HL-60 (cell line): ENCODE measurements around the gene ANKS1A.

Source experiments
- CTCF ChIP-seq: IDR thresholded peaks from one replicate; pipeline ENCODE4 v1.5.1; 2011; ENCODE audit warnings: low read length, control low read depth, inconsistent platforms; ENCODE audit not compliant: insufficient read depth
- REST ChIP-seq: IDR thresholded peaks from 2 replicates; pipeline ENCODE4 v1.6.1; 2012; ENCODE audit warnings: low read depth; ENCODE audit not compliant: insufficient replicate concordance

GRCh38 chr6:35090734-35091133, 201.7 kb downstream of the ANKS1A start:
- TF ChIP-seq CTCF (no peak), REST (no peak)
